GM12872 (cell line): ENCODE data around the gene HS6ST3.

Experiments
- TF ChIP-seq, protein P1 (sequence below): IDR thresholded peaks from 3 replicates; pipeline ENCODE4 v1.5.1; 2011; ENCODE audit warnings: low read depth, mild to moderate bottlenecking, low read length, moderate library complexity; ENCODE audit not compliant: insufficient read depth

HS6ST3 gene

DNA sequence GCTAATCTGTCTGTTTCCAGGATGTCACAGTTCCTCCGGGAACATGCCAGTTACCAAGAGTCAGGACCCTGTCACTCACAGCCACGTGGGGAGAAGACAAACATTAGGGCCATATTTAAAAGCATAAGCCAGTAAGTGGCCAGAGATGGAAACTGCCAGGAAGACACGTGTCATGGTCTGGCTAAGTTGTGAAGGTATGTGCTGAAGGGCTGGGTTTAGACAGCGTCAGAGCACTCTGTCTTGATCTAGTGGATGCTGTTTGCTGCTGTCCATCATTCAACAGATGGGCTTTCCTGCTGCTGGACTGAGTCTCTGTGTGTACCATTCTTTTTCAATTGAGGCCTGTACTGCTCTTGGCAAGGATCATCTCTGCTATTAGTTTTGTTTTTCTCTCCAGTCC, 128.6 kb downstream of the HS6ST3 start:
- TF ChIP-seq, protein P1, sequence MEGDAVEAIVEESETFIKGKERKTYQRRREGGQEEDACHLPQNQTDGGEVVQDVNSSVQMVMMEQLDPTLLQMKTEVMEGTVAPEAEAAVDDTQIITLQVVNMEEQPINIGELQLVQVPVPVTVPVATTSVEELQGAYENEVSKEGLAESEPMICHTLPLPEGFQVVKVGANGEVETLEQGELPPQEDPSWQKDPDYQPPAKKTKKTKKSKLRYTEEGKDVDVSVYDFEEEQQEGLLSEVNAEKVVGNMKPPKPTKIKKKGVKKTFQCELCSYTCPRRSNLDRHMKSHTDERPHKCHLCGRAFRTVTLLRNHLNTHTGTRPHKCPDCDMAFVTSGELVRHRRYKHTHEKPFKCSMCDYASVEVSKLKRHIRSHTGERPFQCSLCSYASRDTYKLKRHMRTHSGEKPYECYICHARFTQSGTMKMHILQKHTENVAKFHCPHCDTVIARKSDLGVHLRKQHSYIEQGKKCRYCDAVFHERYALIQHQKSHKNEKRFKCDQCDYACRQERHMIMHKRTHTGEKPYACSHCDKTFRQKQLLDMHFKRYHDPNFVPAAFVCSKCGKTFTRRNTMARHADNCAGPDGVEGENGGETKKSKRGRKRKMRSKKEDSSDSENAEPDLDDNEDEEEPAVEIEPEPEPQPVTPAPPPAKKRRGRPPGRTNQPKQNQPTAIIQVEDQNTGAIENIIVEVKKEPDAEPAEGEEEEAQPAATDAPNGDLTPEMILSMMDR: no peak

DNA sequence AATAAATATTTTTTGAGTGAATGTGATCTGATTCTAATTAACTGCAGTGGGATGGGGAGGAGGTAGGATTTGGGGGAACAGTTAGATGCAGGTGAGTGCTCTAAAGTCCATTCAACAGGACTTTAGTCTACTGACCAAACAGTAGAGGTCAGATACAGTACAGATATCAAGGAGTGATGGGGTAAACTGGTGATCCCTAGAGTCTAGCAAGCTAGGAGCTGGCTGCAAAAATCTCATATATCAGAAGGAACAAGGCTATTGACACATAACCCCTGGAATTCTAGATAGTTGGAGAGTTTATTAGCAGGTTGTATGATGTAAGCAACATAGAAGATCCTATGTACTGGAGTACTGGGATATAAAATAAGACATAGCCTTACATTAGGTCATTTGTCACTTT, 131.6 kb downstream of the HS6ST3 start:
- TF ChIP-seq, protein P1: no peak

DNA sequence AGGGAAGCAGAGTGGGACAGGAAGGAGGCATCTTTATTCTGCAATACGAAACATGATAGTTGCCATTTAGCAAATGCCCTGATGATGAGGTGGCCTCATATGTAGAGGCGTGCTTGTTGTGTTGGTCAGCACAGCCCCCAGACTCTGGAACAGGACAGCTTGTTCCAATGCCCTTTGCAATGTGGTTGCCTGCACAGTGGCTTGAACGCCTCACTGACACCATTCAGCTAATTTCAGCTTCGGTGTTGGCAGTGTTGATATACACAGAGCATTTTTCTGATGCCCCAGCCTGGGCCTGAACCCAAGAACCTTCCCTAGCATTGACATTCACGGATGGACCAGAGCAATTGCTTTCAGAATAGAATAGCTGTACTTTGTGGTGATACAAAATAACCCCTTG, 133.3 kb downstream of the HS6ST3 start:
- TF ChIP-seq, protein P1: no peak

DNA sequence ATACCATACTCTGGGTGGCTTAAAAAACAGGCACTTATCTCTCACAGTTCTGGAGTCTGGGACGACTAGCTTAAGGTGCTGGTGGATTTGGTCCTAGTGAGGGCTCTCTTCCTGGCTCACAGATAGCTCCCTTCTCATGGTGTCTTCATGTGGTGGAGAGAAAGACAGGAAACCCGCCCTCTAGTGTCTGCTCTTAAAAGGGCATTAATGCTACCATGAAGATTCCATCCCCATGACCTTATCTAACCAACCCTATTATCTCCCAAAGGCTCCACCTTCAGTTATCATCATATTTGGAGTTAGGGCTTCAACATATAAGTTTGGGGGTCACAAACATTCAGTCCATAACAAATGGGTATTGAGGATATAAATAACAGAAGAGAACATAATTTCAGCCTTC, 139.4 kb downstream of the HS6ST3 start:
- TF ChIP-seq, protein P1: peak; percentile 70

DNA sequence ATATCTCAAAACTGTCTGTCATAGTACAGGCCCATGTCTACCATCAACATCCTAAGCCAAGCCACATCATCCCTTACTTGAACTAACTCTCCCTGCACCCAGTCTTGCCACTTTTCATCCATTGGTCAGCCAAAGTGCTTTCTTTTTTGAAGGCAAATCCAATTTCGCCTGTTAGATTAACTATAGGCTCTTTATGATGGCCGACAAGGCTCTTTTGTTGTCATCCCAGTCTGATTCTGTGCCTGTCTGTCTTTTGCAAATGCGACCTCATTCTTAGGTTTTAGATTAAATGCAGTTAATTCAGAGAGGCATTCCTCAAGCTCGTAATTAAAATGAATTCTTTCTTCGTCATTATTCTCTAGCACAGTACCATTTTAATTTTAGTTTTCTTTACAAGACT, 148.3 kb downstream of the HS6ST3 start:
- TF ChIP-seq, protein P1: no peak

- TF ChIP-seq, protein P1: no peak
These were observed 149.0 kb downstream of the HS6ST3 start for GRCh38 chr13:96238861-96239260.

GRCh38 chr13:96243376-96243775, 153.5 kb downstream of the HS6ST3 start:
- TF ChIP-seq, protein P1: no peak

DNA sequence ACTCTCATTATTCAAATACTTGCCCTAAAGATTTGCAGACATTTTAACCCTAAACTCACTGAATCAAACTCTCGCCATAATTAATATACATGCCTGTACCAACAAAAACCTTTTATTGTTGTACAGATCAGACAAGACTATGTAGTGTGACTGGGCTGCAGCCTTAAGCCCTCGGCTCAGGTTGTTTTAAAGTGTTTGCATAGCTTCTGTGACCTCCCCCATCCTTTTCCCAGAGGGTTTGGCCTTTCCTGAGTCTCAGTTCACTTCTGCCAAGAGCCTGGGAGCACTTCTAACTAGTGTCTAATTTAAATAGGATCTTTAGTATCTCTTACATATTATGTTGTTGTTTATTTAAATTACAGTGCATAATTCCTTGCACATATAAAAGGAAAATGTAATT, 158.2 kb downstream of the HS6ST3 start:
- TF ChIP-seq, protein P1: no peak
